GM23248 (cell line): ENCODE data around the gene TENM4. TPM values are rescaled to one million over a fixed set of nuclear protein-coding genes. Genes with fewer than 3 reads are reported as not detected.

Experiments
- DNase-seq: peaks from one replicate; pipeline ENCODE4 v3.0.0-alpha.2; 2015
- H2AFZ ChIP-seq: fragments of 200-600 bp; sonication (generic); 2 replicates; pipeline ENCODE4 v1.6.1; 2016; ENCODE audit warnings: antibody characterized with exemption
- H3F3A ChIP-seq: fragments of 200-600 bp; sonication (generic); 2 replicates; pipeline ENCODE4 v1.6.1; 2016; ENCODE audit warnings: mild to moderate bottlenecking, antibody characterized with exemption, mixed run types; ENCODE audit not compliant: insufficient read depth
- H3K27ac ChIP-seq: fragments of 200-600 bp; sonication (generic); 2 replicates; pipeline ENCODE4 v1.5.1; 2016; ENCODE audit warnings: mild to moderate bottlenecking
- H3K27me3 ChIP-seq: fragments of 200-600 bp; sonication (generic); replicated peaks from 2 replicates; pipeline ENCODE4 v1.6.1; 2016; ENCODE audit warnings: mild to moderate bottlenecking; ENCODE audit not compliant: insufficient read depth
- H3K36me3 ChIP-seq: fragments of 200-600 bp; sonication (generic); 2 replicates; pipeline ENCODE4 v1.6.1; 2016; ENCODE audit warnings: low read depth, mild to moderate bottlenecking
- H3K4me1 ChIP-seq: fragments of 200-600 bp; sonication (generic); 2 replicates; pipeline ENCODE4 v1.6.1; 2016; ENCODE audit warnings: mild to moderate bottlenecking; ENCODE audit not compliant: insufficient read depth
- H3K4me2 ChIP-seq: fragments of 200-600 bp; sonication (generic); one replicate; pipeline ENCODE4 v1.6.1; 2016; ENCODE audit warnings: mild to moderate bottlenecking; ENCODE audit not compliant: unreplicated experiment
- H3K4me3 ChIP-seq: fragments of 200-600 bp; sonication (generic); 2 replicates; pipeline ENCODE4 v1.5.1; 2016; ENCODE audit warnings: mild to moderate bottlenecking
- H3K79me2 ChIP-seq: fragments of 200-600 bp; sonication (generic); 2 replicates; pipeline ENCODE4 v1.6.1; 2016; ENCODE audit warnings: mild to moderate bottlenecking; ENCODE audit not compliant: insufficient read depth
- H3K9ac ChIP-seq: fragments of 200-600 bp; sonication (generic); 2 replicates; pipeline ENCODE4 v1.6.1; 2016; ENCODE audit warnings: mild to moderate bottlenecking
- H3K9me2 ChIP-seq: fragments of 200-600 bp; sonication (generic); 2 replicates; pipeline ENCODE4 v1.6.1; 2016; ENCODE audit warnings: mixed run types, mild to moderate bottlenecking, moderate library complexity; ENCODE audit not compliant: insufficient read depth
- H3K9me3 ChIP-seq: fragments of 200-600 bp; sonication (generic); one replicate; pipeline ENCODE4 v1.6.1; 2017; ENCODE audit warnings: low read depth
- H4K20me1 ChIP-seq: fragments of 200-600 bp; sonication (generic); 2 replicates; pipeline ENCODE4 v1.6.0; 2016; ENCODE audit not compliant: insufficient read depth
- EZH2 ChIP-seq: fragments of 200-600 bp; sonication (generic); IDR thresholded peaks from 2 replicates; pipeline ENCODE4 v1.6.1; 2018; ENCODE audit warnings: antibody characterized with exemption, mild to moderate bottlenecking; ENCODE audit not compliant: insufficient read depth, poor library complexity, severe bottlenecking
- EZH2phosphoT487 ChIP-seq: fragments of 200-600 bp; sonication (generic); IDR thresholded peaks from 2 replicates; pipeline ENCODE4 v1.6.1; 2018; ENCODE audit warnings: antibody characterized with exemption, moderate library complexity, mild to moderate bottlenecking, low read depth; ENCODE audit not compliant: insufficient read depth
- WGBS, 2 experiments: methylation state at CpG; one replicate each; pipeline ENCODE4 v1.1.6; 2015 to 2017; ENCODE audit warnings: low lambda C conversion rate in 2 of 2, low coverage in 1 of 2; ENCODE audit errors: missing lambda C conversion rate in 2 of 2; 5-methylcytosine and 5-hydroxymethylcytosine counted together
- in situ Hi-C: fragments of 300-500 bp; cut with MboI; formaldehyde crosslinking; loops from 2 replicates; pipeline ENCODE4 v1.15.0; 2020
- polyA plus RNA-seq: library from polyadenylated mRNA; unstranded; fragments of >200 nt; fragmentation: Nextera tagmentation; extraction: Ambion mirVana; gene quantifications from 2 replicates; pipeline ENCODE4 v1.2.1, GENCODE V29; 2016
- total RNA-seq: library from RNA; depleted of rRNA; stranded (reverse); fragments of >200 nt; shearing (Covaris generic); gene quantifications from 2 replicates; pipeline ENCODE4 v1.2.3, GENCODE V29; 2014

TENM4 gene
- total and polyA plus RNA-seq, 2 experiments from 2014 or later = 0.11 to 0.48 TPM

GRCh38 chr11:78683774-78684173, 757.1 kb downstream of the TENM4 start:
- DNase-seq = no peak
- no peak overlapping the region for H3K27ac ChIP-seq
- H3K36me3 ChIP-seq = no peaks in the 10 kb centered on the region
- TF ChIP-seq EZH2phosphoT487 (no peak), EZH2 (no peak)
- H3K4me3 ChIP-seq = no peak overlapping the region
- H2AFZ ChIP-seq = no peak overlapping the region
- H4K20me1 ChIP-seq = no peaks in the 10 kb centered on the region
- H3K4me2 ChIP-seq = no peak overlapping the region
- H3K27me3 ChIP-seq = no peaks in the 10 kb centered on the region
- in situ Hi-C loops = no loop called here
- H3K79me2 ChIP-seq = no peaks in the 10 kb centered on the region
- no peaks in the 10 kb centered on the region for H3K9me2 ChIP-seq
- H3K9me3 ChIP-seq = no peaks in the 10 kb centered on the region
- WGBS, 2 experiments = 56 to 61% methylated on average over 5 of the region's 5 CpGs
- H3K4me1 ChIP-seq = no peaks in the 10 kb centered on the region
- H3K9ac ChIP-seq = no peak overlapping the region
- no peaks in the 10 kb centered on the region for H3F3A ChIP-seq

- 59 to 67% methylated on average over 24 of the region's 24 CpGs for WGBS, 2 experiments
- in situ Hi-C loops = loop anchor here (10.0 kb wide), 1 partner anchor 59 kb away; no protein-coding TSS in a partner anchor
- Histone ChIP-seq H3K4me1 (no peaks in the 10 kb centered on the region), H3K4me2 (no peak overlapping the region), H3K27ac (no peak overlapping the region), H3K9ac (no peak overlapping the region), H3K9me3 (no peaks in the 10 kb centered on the region), H3F3A (no peaks in the 10 kb centered on the region), H3K79me2 (no peaks in the 10 kb centered on the region), H2AFZ (no peak overlapping the region), H3K9me2 (no peaks in the 10 kb centered on the region), H4K20me1 (no peaks in the 10 kb centered on the region), H3K36me3 (no peaks in the 10 kb centered on the region), H3K27me3 (no peaks in the 10 kb centered on the region; the same call in 1 of the 2 replicates), H3K4me3 (no peak overlapping the region)
- TF ChIP-seq EZH2 (no peak), EZH2phosphoT487 (no peak)
- DNase-seq = no peak
These were observed 764.7 kb downstream of the TENM4 start for GRCh38 chr11:78676026-78676557.

- TF ChIP-seq EZH2phosphoT487 (no peak), EZH2 (no peak)
- H3K36me3 ChIP-seq = no peaks in the 10 kb centered on the region
- no peaks in the 10 kb centered on the region for H3K79me2 ChIP-seq
- no peaks in the 10 kb centered on the region for H3F3A ChIP-seq
- no peak overlapping the region for H3K4me3 ChIP-seq
- no peak overlapping the region for H3K9ac ChIP-seq
- H2AFZ ChIP-seq = no peak overlapping the region
- no peak for DNase-seq
- H3K9me3 ChIP-seq = no peaks in the 10 kb centered on the region
- in situ Hi-C loops = loop anchor here (10.0 kb wide), 1 partner anchor 62 kb away; no protein-coding TSS in a partner anchor
- 24 to 26% methylated on average over 9 of the region's 9 CpGs for WGBS, 2 experiments
- no peak overlapping the region for H3K4me2 ChIP-seq
- H3K27ac ChIP-seq = no peak overlapping the region
- H3K27me3 ChIP-seq = no peaks in the 10 kb centered on the region; the same call in 1 of the 2 replicates
- H4K20me1 ChIP-seq = no peaks in the 10 kb centered on the region
- no peaks in the 10 kb centered on the region for H3K4me1 ChIP-seq
- no peaks in the 10 kb centered on the region for H3K9me2 ChIP-seq
These were observed 767.8 kb downstream of the TENM4 start for GRCh38 chr11:78672850-78673620.

- Histone ChIP-seq H3K4me2 (no peak overlapping the region), H3K79me2 (no peaks in the 10 kb centered on the region), H3K36me3 (no peaks in the 10 kb centered on the region), H3F3A (no peaks in the 10 kb centered on the region), H3K27ac (no peak overlapping the region), H4K20me1 (no peaks in the 10 kb centered on the region), H3K9me2 (no peaks in the 10 kb centered on the region), H2AFZ (no peak overlapping the region), H3K9me3 (no peaks in the 10 kb centered on the region), H3K4me1 (no peaks in the 10 kb centered on the region), H3K4me3 (no peak overlapping the region), H3K27me3 (no peaks in the 10 kb centered on the region; the same call in 1 of the 2 replicates), H3K9ac (no peak overlapping the region)
- WGBS, 2 experiments = 82 to 90% methylated on average over 17 of the region's 17 CpGs
- TF ChIP-seq EZH2phosphoT487 = no peak
- no peak for TF ChIP-seq EZH2
- no peak for DNase-seq
- in situ Hi-C loops = no loop called here
These were observed 771.6 kb downstream of the TENM4 start for GRCh38 chr11:78669249-78669648.
